ENCODE data around the gene PPFIBP2. TPM values are rescaled to one million over a fixed set of nuclear protein-coding genes. Genes with fewer than 3 reads are reported as not detected.

Gene PPFIBP2
- total and polyA plus RNA-seq, 10 of the 15 experiments (the other 5 are each of a cell fraction or from before 2014, with no cell fraction given): 17.3 to 56.3 (median 39.2) TPM

GRCh38 chr11:7621554-7621953, 107.8 kb downstream of the PPFIBP2 start:
- Histone ChIP-seq H3K36me3 (ENCODE audit: control insufficient read depth in 2 of 2, insufficient read depth in 2 of 2, low read length in 1 of 2) (peaks cover 10 to 18% of the 10 kb centered on the region in 2 experiments; a peak in 3 of 4 replicates), H3K9me3 (replicated peaks; ENCODE audit: control insufficient read depth, insufficient read depth, low read length) (no peaks in the 10 kb centered on the region), H3K79me2 (ENCODE audit: control insufficient read depth, insufficient read depth, low read length) (no peaks in the 10 kb centered on the region), H3K4me1 (ENCODE audit: control insufficient read depth, insufficient read depth, low read length) (no peaks in the 10 kb centered on the region), H2AFZ (ENCODE audit: control insufficient read depth, low read depth, low read length) (no peak overlapping the region), H3K9ac (ENCODE audit: control insufficient read depth, insufficient read depth, low read length) (no peak overlapping the region), H3K27me3 (replicated peaks in 1 of 2; ENCODE audit: control insufficient read depth in 2 of 2, insufficient read depth in 2 of 2, low read length in 1 of 2) (no peaks in the 10 kb centered on the region), H3K4me3 (no peak overlapping the region), H3K4me2 (ENCODE audit: control insufficient read depth, insufficient read depth) (no peak overlapping the region), H3K27ac (ENCODE audit: control insufficient read depth, insufficient read depth) (no peak overlapping the region), H4K20me1 (ENCODE audit: control insufficient read depth, insufficient read depth) (no peaks in the 10 kb centered on the region)
- RAD21 ChIA-PET (ENCODE audit: unreplicated experiment): no interaction called here
- FAIRE-seq (no peak), DNase-seq (ENCODE audit: low read depth, low spot score) (no peak), ATAC-seq (no peak)
- no TSS peak for BruUV-seq (replicated peaks)
- CTCF ChIA-PET: no interaction called here
- TF ChIP-seq SRF (IDR thresholded peaks at IDR 0.05; ENCODE audit: low read depth in 2 of 2, low read length in 2 of 2) (no peak), MEF2A (IDR thresholded peaks at IDR 0.05; ENCODE audit: insufficient read depth, low read depth, low read length) (no peak), SIX5 (IDR thresholded peaks at IDR 0.05; ENCODE audit: low read depth, low read length, severe bottlenecking) (no peak)
- POLR2A ChIA-PET: no interaction called here
- WGBS (ENCODE audit: insufficient coverage, insufficient replicate concordance, low lambda C conversion rate, missing lambda C conversion rate): 38% methylated on average over 1 of the region's 1 CpG
- in situ Hi-C loops (cut with MboI) (no loop called here), intact Hi-C loops (cut with micrococcal nuclease; ENCODE audit: unreplicated experiment) (no loop called here)
- SMC1A ChIA-PET (ENCODE audit: uncharacterized antibody, unreplicated experiment): interaction anchor here (1.1 kb wide), 1 partner anchor 16 kb away, joined by 3 read pairs; no protein-coding TSS in a partner anchor

DNA sequence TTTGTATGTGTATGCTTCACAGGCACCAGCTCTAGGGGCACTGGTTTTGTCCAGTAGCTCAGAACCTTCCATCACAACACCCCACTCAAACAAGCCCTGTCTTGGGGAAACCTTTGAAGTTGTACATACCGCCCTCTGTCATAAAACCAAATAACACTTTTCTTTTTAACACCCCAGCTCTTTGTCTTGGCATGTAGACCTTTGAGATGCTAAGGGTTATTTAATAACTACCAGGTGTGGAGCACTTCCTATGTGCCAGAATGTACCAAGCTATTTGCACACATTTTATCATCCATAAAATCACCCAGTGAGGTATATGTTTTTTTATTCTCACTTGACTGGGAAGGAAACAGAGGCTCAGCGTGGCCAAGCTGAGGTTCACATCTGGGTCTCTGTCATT, 108.9 kb downstream of the PPFIBP2 start:
- Histone ChIP-seq H3K27ac (ENCODE audit: control insufficient read depth, insufficient read depth) (no peak overlapping the region), H3K27me3 (replicated peaks in 1 of 2; ENCODE audit: control insufficient read depth in 2 of 2, insufficient read depth in 2 of 2, low read length in 1 of 2) (no peaks in the 10 kb centered on the region), H3K4me2 (ENCODE audit: control insufficient read depth, insufficient read depth) (no peak overlapping the region), H3K79me2 (ENCODE audit: control insufficient read depth, insufficient read depth, low read length) (no peaks in the 10 kb centered on the region), H2AFZ (ENCODE audit: control insufficient read depth, low read depth, low read length) (no peak overlapping the region), H3K4me3 (no peak overlapping the region), H4K20me1 (ENCODE audit: control insufficient read depth, insufficient read depth) (no peaks in the 10 kb centered on the region), H3K9ac (ENCODE audit: control insufficient read depth, insufficient read depth, low read length) (no peak overlapping the region), H3K9me3 (replicated peaks; ENCODE audit: control insufficient read depth, insufficient read depth, low read length) (no peaks in the 10 kb centered on the region), H3K36me3 (ENCODE audit: control insufficient read depth in 2 of 2, insufficient read depth in 2 of 2, low read length in 1 of 2) (peaks cover 9 to 18% of the 10 kb centered on the region in 2 experiments; a peak in 3 of 4 replicates), H3K4me1 (ENCODE audit: control insufficient read depth, insufficient read depth, low read length) (no peaks in the 10 kb centered on the region)
- ChIA-PET POLR2A (no interaction called here), RAD21 (ENCODE audit: unreplicated experiment) (no interaction called here), SMC1A (ENCODE audit: uncharacterized antibody, unreplicated experiment) (interaction anchor here (1.1 kb wide), 1 partner anchor 15 kb away, joined by 3 read pairs; no protein-coding TSS in a partner anchor), CTCF (interaction anchor here (0.7 to 1.2 kb wide), 3 partner anchors 9 to 43 kb away, joined by 3 to 4 read pairs (median 3); no protein-coding TSS in a partner anchor)
- ATAC-seq (no peak), FAIRE-seq (no peak), DNase-seq (ENCODE audit: low read depth, low spot score) (no peak)
- 100% methylated on average over 2 of the region's 2 CpGs for WGBS (ENCODE audit: insufficient coverage, insufficient replicate concordance, low lambda C conversion rate, missing lambda C conversion rate)
- no TSS peak for BruUV-seq (replicated peaks)
- TF ChIP-seq, protein P1, sequence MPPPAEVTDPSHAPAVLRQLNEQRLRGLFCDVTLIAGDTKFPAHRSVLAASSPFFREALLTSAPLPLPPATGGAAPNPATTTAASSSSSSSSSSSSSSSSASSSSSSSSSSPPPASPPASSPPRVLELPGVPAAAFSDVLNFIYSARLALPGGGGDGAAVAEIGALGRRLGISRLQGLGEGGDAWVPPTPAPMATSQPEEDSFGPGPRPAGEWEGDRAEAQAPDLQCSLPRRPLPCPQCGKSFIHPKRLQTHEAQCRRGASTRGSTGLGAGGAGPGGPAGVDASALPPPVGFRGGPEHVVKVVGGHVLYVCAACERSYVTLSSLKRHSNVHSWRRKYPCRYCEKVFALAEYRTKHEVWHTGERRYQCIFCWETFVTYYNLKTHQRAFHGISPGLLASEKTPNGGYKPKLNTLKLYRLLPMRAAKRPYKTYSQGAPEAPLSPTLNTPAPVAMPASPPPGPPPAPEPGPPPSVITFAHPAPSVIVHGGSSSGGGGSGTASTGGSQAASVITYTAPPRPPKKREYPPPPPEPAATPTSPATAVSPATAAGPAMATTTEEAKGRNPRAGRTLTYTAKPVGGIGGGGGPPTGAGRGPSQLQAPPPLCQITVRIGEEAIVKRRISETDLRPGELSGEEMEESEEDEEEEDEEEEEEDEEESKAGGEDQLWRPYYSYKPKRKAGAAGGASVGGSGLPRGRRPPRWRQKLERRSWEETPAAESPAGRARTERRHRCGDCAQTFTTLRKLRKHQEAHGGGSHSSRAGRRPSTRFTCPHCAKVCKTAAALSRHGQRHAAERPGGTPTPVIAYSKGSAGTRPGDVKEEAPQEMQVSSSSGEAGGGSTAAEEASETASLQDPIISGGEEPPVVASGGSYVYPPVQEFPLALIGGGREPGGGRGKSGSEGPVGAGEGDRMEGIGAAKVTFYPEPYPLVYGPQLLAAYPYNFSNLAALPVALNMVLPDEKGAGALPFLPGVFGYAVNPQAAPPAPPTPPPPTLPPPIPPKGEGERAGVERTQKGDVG (CRISPR knock-in tag; IDR thresholded peaks at IDR 0.05): no peak
- TF ChIP-seq, protein P2, sequence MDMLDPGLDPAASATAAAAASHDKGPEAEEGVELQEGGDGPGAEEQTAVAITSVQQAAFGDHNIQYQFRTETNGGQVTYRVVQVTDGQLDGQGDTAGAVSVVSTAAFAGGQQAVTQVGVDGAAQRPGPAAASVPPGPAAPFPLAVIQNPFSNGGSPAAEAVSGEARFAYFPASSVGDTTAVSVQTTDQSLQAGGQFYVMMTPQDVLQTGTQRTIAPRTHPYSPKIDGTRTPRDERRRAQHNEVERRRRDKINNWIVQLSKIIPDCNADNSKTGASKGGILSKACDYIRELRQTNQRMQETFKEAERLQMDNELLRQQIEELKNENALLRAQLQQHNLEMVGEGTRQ (IDR thresholded peaks at IDR 0.05; ENCODE audit: borderline replicate concordance, low read depth, low read length): no peak
- TF ChIP-seq ZBTB33 (IDR thresholded peaks at IDR 0.05) (no peak), NR2F1 (conservative IDR thresholded peaks at IDR 0.05) (no peak), JUND (IDR thresholded peaks at IDR 0.05; ENCODE audit: low read depth, low read length) (no peak), SMAD1 (IDR thresholded peaks at IDR 0.05; ENCODE audit: low read depth, partially characterized antibody) (no peak), YBX1 (IDR thresholded peaks at IDR 0.05) (no peak), NR2C1 (IDR thresholded peaks at IDR 0.05) (no peak), DPF2 (IDR thresholded peaks at IDR 0.05) (no peak)
- in situ Hi-C loops (cut with MboI): no loop called here
- intact Hi-C loops (cut with micrococcal nuclease; ENCODE audit: unreplicated experiment): no loop called here

Data from GM12878 (cell line).